IMR-90 (cell line): ENCODE measurements around the gene MINDY2. TPM values are rescaled to one million over a fixed set of nuclear protein-coding genes. Genes with fewer than 3 reads are reported as not detected.

Source experiments
- ATAC-seq: fragments of 200-7000 bp; cut with Tn5 transposase; 2 replicates; pipeline ENCODE4 v1.9.1; 2020; ENCODE audit warnings: low read depth, mild to moderate bottlenecking, moderate library complexity
- BruUV-seq: library from RNA; stranded (reverse); fragments of 400-500 nt; replicated peaks from 2 replicates; lab custom pipeline; 2021; lab: Mats Ljungman, UMichigan
- CTCF ChIA-PET: fragments of 300-600 bp; formaldehyde crosslinking; extraction: SDS; loops from one replicate; lab custom pipeline; 2021; ENCODE audit warnings: antibody characterized with exemption; lab: Yijun Ruan, JAX
- POLR2A ChIA-PET: fragments of 300-600 bp; sonication (Branson Sonifier 250); formaldehyde crosslinking; loops from one replicate; lab custom pipeline; 2022; ENCODE audit warnings: antibody characterized with exemption; ENCODE audit not compliant: unreplicated experiment; lab: Charles Lee
- DNase-seq: peaks from one replicate; pipeline ENCODE4 v3.0.0; 2013
- H2AFZ ChIP-seq: replicated peaks from 2 replicates; pipeline ENCODE3; 2013; ENCODE audit warnings: low read length, mild to moderate bottlenecking; ENCODE audit not compliant: poor library complexity
- H2AK5ac ChIP-seq: 2 replicates; pipeline ENCODE4 v1.6.1; 2013; ENCODE audit warnings: low read depth, low read length, inconsistent platforms
- H2AK9ac ChIP-seq: replicated peaks from 2 replicates; pipeline ENCODE3; 2013; ENCODE audit warnings: mild to moderate bottlenecking, low read depth, low read length, moderate library complexity; ENCODE audit not compliant: poor library complexity
- H2BK120ac ChIP-seq: 2 replicates; pipeline ENCODE4 v1.6.1; 2013; ENCODE audit warnings: low read depth, low read length, inconsistent platforms
- H2BK15ac ChIP-seq: 3 replicates; pipeline ENCODE4 v1.6.1; 2013; ENCODE audit warnings: low read depth, low read length, inconsistent platforms
- H2BK20ac ChIP-seq: 2 replicates; pipeline ENCODE4 v1.6.1; 2013; ENCODE audit warnings: low read depth, mild to moderate bottlenecking, inconsistent platforms, low read length, moderate library complexity
- H2BK5ac ChIP-seq: 2 replicates; pipeline ENCODE4 v1.6.1; 2013; ENCODE audit warnings: mild to moderate bottlenecking, low read depth, low read length, inconsistent platforms; ENCODE audit not compliant: poor library complexity, severe bottlenecking
- H3K14ac ChIP-seq: replicated peaks from 2 replicates; pipeline ENCODE4 v1.6.1; 2013; ENCODE audit warnings: low read depth, low read length, inconsistent platforms
- H3K18ac ChIP-seq: 2 replicates; pipeline ENCODE4 v1.6.1; 2013; ENCODE audit warnings: low read depth, low read length, control low read depth
- H3K23ac ChIP-seq: 2 replicates; pipeline ENCODE4 v1.6.1; 2013; ENCODE audit warnings: low read depth, low read length, inconsistent platforms
- H3K27ac ChIP-seq: 2 replicates; pipeline ENCODE4 v1.5.1; 2013; ENCODE audit warnings: mild to moderate bottlenecking, control low read depth, low read length; ENCODE audit not compliant: insufficient read depth
- H3K27me3 ChIP-seq: 2 replicates; pipeline ENCODE4 v1.6.1; 2013; ENCODE audit warnings: low read length; ENCODE audit not compliant: control insufficient read depth, insufficient read depth
- H3K36me3 ChIP-seq: 2 replicates; pipeline ENCODE4 v1.6.1; 2013; ENCODE audit warnings: low read length, mixed read lengths; ENCODE audit not compliant: control insufficient read depth, insufficient read depth
- H3K4ac ChIP-seq: 2 replicates; pipeline ENCODE4 v1.6.1; 2013; ENCODE audit warnings: low read depth, low read length, inconsistent platforms
- H3K4me1 ChIP-seq: 2 replicates; pipeline ENCODE4 v1.6.1; 2013; ENCODE audit warnings: low read length, mixed read lengths; ENCODE audit not compliant: control insufficient read depth, insufficient read depth
- H3K4me2 ChIP-seq: 2 replicates; pipeline ENCODE4 v1.6.1; 2013; ENCODE audit warnings: low read depth, mild to moderate bottlenecking, control low read depth, low read length, moderate library complexity
- H3K4me3 ChIP-seq: 2 replicates; pipeline ENCODE4 v1.5.1; 2013; ENCODE audit warnings: low read depth, mild to moderate bottlenecking, control low read depth, low read length, moderate library complexity; ENCODE audit not compliant: insufficient read depth
- H3K56ac ChIP-seq: 2 replicates; pipeline ENCODE4 v1.6.1; 2013; ENCODE audit warnings: low read length, inconsistent platforms; ENCODE audit not compliant: insufficient read depth; ENCODE audit errors: extremely low read depth
- H3K79me1 ChIP-seq, 2 experiments: 2 replicates each; pipeline ENCODE4 v1.6.1; 2013; ENCODE audit warnings: low read length in 2 of 2, inconsistent platforms in 1 of 2, low read depth in 1 of 2
- H3K9ac ChIP-seq: 2 replicates; pipeline ENCODE4 v1.6.1; 2013; ENCODE audit warnings: low read depth, low read length, control low read depth
- H3K9me1 ChIP-seq: 2 replicates; pipeline ENCODE4 v1.6.1; 2013; ENCODE audit warnings: low read length, inconsistent platforms; ENCODE audit not compliant: insufficient read depth
- H3K9me3 ChIP-seq: 2 replicates; pipeline ENCODE4 v1.6.1; 2013; ENCODE audit warnings: low read length; ENCODE audit not compliant: control insufficient read depth, insufficient read depth
- H4K20me1 ChIP-seq: 2 replicates; pipeline ENCODE4 v1.6.1; 2013; ENCODE audit warnings: low read length, inconsistent platforms; ENCODE audit not compliant: insufficient read depth
- H4K5ac ChIP-seq: 2 replicates; pipeline ENCODE4 v1.6.1; 2013; ENCODE audit warnings: mild to moderate bottlenecking, low read depth, low read length, control low read depth
- H4K8ac ChIP-seq, 2 experiments: 2 replicates each; pipeline ENCODE4 v1.6.1; 2013; ENCODE audit warnings: low read depth in 2 of 2, low read length in 2 of 2, control low read depth in 1 of 2, inconsistent platforms in 1 of 2
- H4K91ac ChIP-seq: 2 replicates; pipeline ENCODE4 v1.6.1; 2013; ENCODE audit warnings: low read depth, low read length, inconsistent platforms; ENCODE audit not compliant: insufficient read depth
- BHLHE40 ChIP-seq: fragments of 150-350 bp; IDR thresholded peaks from 2 replicates; pipeline ENCODE4 v1.6.1; 2016; ENCODE audit warnings: mild to moderate bottlenecking, low read depth, low read length
- CHD1 ChIP-seq: IDR thresholded peaks from 2 replicates; pipeline ENCODE4 v1.6.1; 2012; ENCODE audit warnings: low read depth, low read length, improper control_type of control experiment
- POLR2A ChIP-seq: IDR thresholded peaks from 2 replicates; pipeline ENCODE4 v1.6.1; 2012; ENCODE audit warnings: mild to moderate bottlenecking, low read depth, low read length
- RAD21 ChIP-seq: IDR thresholded peaks from 2 replicates; pipeline ENCODE4 v1.6.1; 2012; ENCODE audit warnings: low read length, improper control_type of control experiment
- RCOR1 ChIP-seq: IDR thresholded peaks from 2 replicates; pipeline ENCODE4 v1.6.1; 2012; ENCODE audit warnings: mild to moderate bottlenecking, low read length, improper control_type of control experiment; ENCODE audit not compliant: insufficient replicate concordance
- RFX5 ChIP-seq: IDR thresholded peaks from 2 replicates; pipeline ENCODE4 v1.8.0; 2012; ENCODE audit warnings: low read depth, mild to moderate bottlenecking, low read length, moderate library complexity
- SMC3 ChIP-seq: fragments of 150-350 bp; IDR thresholded peaks from 2 replicates; pipeline ENCODE4 v1.6.1; 2016; ENCODE audit warnings: low read depth, mild to moderate bottlenecking, antibody characterized with exemption, low read length, moderate library complexity
- WGBS, 2 experiments: methylation state at CpG; one replicate each; pipeline versions ENCODE4 v1.1.5 to v1.1.7; 2013; ENCODE audit warnings: missing lambda C conversion rate in 2 of 2; ENCODE audit not compliant: insufficient read length in 1 of 2; ENCODE audit errors: extremely low coverage in 2 of 2; 5-methylcytosine and 5-hydroxymethylcytosine counted together
- dilution Hi-C: fragments of 300-500 bp; cut with HindIII; formaldehyde crosslinking; loops from one replicate; pipeline ENCODE4 v1.14.3; 2018; ENCODE audit warnings: low sequenced_read_pairs; ENCODE audit not compliant: unreplicated experiment
- in situ Hi-C: fragments of 300-500 bp; cut with MboI; formaldehyde crosslinking; loops from 3 replicates; pipeline ENCODE4 v1.14.3; 2019; ENCODE audit warnings: low sequenced_read_pairs, inconsistent platforms, mixed read lengths
- intact Hi-C: fragments of 100-400 bp; cut with micrococcal nuclease; formaldehyde crosslinking; loops from 2 replicates; pipeline ENCODE4 v1.10.0; 2022
- polyA plus RNA-seq, 3 experiments: library from polyadenylated mRNA; depleted of rRNA; stranded (reverse); fragments of >200 nt; gene quantifications; 2 replicates each; pipeline ENCODE4 v1.2.3, GENCODE V29; 2012; ENCODE audit warnings: low replicate concordance in 1 of 3
- total RNA-seq: library from RNA; depleted of rRNA; stranded (reverse); fragments of >200 nt; gene quantifications from 2 replicates; pipeline ENCODE4 v1.2.3, GENCODE V29; 2012
- TF ChIP-seq, protein P1 (sequence below): fragments of 150-350 bp; IDR thresholded peaks from 2 replicates; pipeline ENCODE4 v1.6.1; 2016; ENCODE audit warnings: low read depth, mild to moderate bottlenecking, low read length, moderate library complexity, borderline replicate concordance

MINDY2 gene
- total and polyA plus RNA-seq, 2 of the 4 experiments (the other 2 are of a cell fraction): 4.0 to 9.3 TPM

DNA sequence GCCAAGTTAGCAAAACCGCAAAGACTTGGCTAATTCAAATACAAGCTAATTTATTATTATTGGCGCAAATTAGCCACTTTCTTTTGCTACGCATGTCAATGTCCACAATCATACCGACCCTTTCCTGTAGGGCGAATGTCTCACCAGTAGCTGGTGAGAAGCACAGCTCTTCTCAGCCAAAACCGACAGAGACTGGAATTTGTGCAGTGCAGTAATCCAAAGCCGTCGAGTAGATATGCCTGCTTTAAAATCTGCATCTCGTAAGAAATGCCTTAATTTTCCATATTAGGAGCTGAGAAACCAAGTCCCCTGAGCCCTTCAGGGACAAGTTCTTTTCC, 614 bp upstream of the MINDY2 start:
- in situ Hi-C loops: loop anchor here (25.0 kb wide), 1 partner anchor 533 kb away; no protein-coding TSS in a partner anchor
- H3K4me3 ChIP-seq: peak overlapping the region; percentile 61
- H3K4me2 ChIP-seq: peak overlapping the region; percentile 88
- H3K14ac ChIP-seq: peak overlapping the region; percentile 88
- H2BK5ac ChIP-seq: peak overlapping the region; percentile 90
- peak; percentile 28 for ATAC-seq
- H4K5ac ChIP-seq: peak overlapping the region; percentile 77
- DNase-seq: peak; percentile 84
- CTCF ChIA-PET: interaction anchor here (0.5 to 1.7 kb wide), 11 partner anchors 13 to 558 kb away, joined by 3 to 8 read pairs (median 3); no protein-coding TSS in a partner anchor
- peak overlapping the region; percentile 68 for H3K9ac ChIP-seq
- BruUV-seq: no TSS peak
- H3K56ac ChIP-seq: peak overlapping the region; percentile 79
- H3K23ac ChIP-seq: peak overlapping the region; percentile 90
- H2AK9ac ChIP-seq: peak overlapping the region; percentile 68
- POLR2A ChIA-PET: interaction anchor here (0.6 to 2.1 kb wide), 2 partner anchors 20 to 96 kb away, joined by 8 to 9 read pairs; partner anchors contain the start of gene ADAM10
- H2BK20ac ChIP-seq: peak overlapping the region; percentile 41; the same call in 1 of the 2 replicates
- H3K79me1 ChIP-seq: peaks cover 9 to 26% of the 10 kb centered on the region in 2 experiments
- H3K4ac ChIP-seq: peak overlapping the region; percentile 88
- no peaks in the 10 kb centered on the region for H3K9me1 ChIP-seq
- H3K27me3 ChIP-seq: no peaks in the 10 kb centered on the region
- 0% methylated on average over 2 of the region's 9 CpGs; no CpG with 5 or more reads in 1 of the 2 experiments for WGBS, 2 experiments
- peak overlapping the region; percentile 38; the same call in 1 of the 2 replicates for H2AK5ac ChIP-seq
- no peaks in the 10 kb centered on the region for H3K9me3 ChIP-seq
- peak overlapping the region; percentile 95 for H2AFZ ChIP-seq
- H4K8ac ChIP-seq: peak overlapping the region; percentile 68 to 89
- H3K27ac ChIP-seq: peak overlapping the region; percentile 87
- H2BK15ac ChIP-seq: peak overlapping the region; percentile 83; the same call in 2 of the 3 replicates
- H2BK120ac ChIP-seq: peak overlapping the region; percentile 81
- dilution Hi-C loops: no loop called here
- intact Hi-C loops: loop anchor here (2.0 to 5.0 kb wide), 4 partner anchors 22 to 543 kb away; partner anchors contain the start of genes ADAM10 and SLTM
- H3K18ac ChIP-seq: peak overlapping the region; percentile 78
- no peaks in the 10 kb centered on the region for H3K36me3 ChIP-seq
- H4K20me1 ChIP-seq: peaks cover 19% of the 10 kb centered on the region; the same call in 1 of the 2 replicates
- H3K4me1 ChIP-seq: no peaks in the 10 kb centered on the region
- TF ChIP-seq BHLHE40 (no peak), CHD1 (no peak), SMC3 (no peak), RAD21 (no peak), RCOR1 (no peak), POLR2A (no peak), RFX5 (no peak)
- TF ChIP-seq, protein P1, sequence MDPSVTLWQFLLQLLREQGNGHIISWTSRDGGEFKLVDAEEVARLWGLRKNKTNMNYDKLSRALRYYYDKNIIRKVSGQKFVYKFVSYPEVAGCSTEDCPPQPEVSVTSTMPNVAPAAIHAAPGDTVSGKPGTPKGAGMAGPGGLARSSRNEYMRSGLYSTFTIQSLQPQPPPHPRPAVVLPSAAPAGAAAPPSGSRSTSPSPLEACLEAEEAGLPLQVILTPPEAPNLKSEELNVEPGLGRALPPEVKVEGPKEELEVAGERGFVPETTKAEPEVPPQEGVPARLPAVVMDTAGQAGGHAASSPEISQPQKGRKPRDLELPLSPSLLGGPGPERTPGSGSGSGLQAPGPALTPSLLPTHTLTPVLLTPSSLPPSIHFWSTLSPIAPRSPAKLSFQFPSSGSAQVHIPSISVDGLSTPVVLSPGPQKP: no peak
- peak overlapping the region; percentile 83 for H4K91ac ChIP-seq
